Fibroblast of lung (primary cell): ENCODE data around the gene LILRA6.

Experiments
- CTCF ChIP-seq, 2 donors: IDR thresholded peaks in 1 of 2; conservative IDR thresholded peaks in 1 of 2; 1 replicate in 1 of 2; 2 replicates in 1 of 2; pipeline ENCODE4 v1.5.1; 2011 to 2012; ENCODE audit warnings: low read length in 2 of 2, control low read depth in 1 of 2, inconsistent platforms in 1 of 2, low read depth in 1 of 2, mild to moderate bottlenecking in 1 of 2
- EZH2 ChIP-seq: IDR thresholded peaks from 2 replicates; pipeline ENCODE4 v1.5.1; 2012; ENCODE audit warnings: low read length, control low read depth, mild to moderate bottlenecking; ENCODE audit errors: missing control alignments

GRCh38 chr19:54257116-54257480 lies 14.5 kb upstream of the LILRA6 start, which contains the start of gene LILRB5:
- no peak for TF ChIP-seq CTCF (conservative IDR thresholded peaks at IDR 0.05 in 1 of 2, IDR thresholded peaks at IDR 0.05 in 1 of 2; ENCODE audit: low read depth in 1 of 2, low read length in 2 of 2)
- no peak for TF ChIP-seq EZH2
